Activated CD4-positive, alpha-beta T cell treated with anti-CD3 and anti-CD28 coated beads, Interleukin-2, amount 50 U/mL, for 48 hours (primary cell): Measurements from ENCODE around the gene OSBPL10.
A peak's percentile ranks its signal among the peaks of the same experiment; 100 is the strongest.

Experiments used
- DNase-seq, 2 experiments: peaks; one replicate each; pipeline ENCODE4 v3.0.0-alpha.2; 2020

OSBPL10 gene

DNA sequence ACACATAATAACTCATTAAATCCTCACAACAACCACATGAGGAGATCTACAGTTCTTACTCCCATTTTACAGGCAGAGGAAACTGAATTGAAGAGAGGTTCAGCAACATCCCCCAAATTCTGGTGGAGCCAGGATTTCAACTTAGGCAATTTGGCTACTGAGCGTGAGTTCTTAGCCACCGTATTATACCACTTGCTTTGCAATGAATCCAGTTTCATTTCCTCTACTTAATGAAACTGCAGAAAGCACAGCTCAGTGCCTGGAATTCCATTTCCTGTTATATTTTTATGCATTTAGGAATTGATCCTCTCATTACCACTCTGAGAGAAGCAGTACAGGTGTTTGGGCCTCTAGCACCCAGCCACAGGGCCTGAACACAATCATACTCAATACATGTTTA, 4.8 kb upstream of the OSBPL10 start:
- no peak for DNase-seq

DNA sequence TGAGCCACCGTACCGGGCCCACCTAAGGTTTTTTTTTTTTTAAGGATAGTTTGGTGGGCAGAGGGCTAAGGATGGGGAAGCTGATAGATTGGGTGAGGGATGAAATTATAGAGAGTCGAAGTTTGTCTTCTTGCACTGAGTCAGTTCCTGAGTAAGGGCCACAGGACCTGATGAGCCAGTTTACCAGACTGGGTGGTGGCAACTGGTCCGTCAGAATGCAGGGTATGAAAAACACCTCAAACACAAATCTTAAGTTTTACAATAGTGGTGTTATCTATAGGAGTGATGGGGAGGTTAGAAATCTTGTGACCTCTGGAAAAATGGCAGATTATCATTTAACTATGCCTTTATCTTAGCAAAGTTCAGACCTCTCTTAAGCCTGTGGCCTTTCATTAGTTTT, 3.3 kb upstream of the OSBPL10 start:
- no peak for DNase-seq

DNA sequence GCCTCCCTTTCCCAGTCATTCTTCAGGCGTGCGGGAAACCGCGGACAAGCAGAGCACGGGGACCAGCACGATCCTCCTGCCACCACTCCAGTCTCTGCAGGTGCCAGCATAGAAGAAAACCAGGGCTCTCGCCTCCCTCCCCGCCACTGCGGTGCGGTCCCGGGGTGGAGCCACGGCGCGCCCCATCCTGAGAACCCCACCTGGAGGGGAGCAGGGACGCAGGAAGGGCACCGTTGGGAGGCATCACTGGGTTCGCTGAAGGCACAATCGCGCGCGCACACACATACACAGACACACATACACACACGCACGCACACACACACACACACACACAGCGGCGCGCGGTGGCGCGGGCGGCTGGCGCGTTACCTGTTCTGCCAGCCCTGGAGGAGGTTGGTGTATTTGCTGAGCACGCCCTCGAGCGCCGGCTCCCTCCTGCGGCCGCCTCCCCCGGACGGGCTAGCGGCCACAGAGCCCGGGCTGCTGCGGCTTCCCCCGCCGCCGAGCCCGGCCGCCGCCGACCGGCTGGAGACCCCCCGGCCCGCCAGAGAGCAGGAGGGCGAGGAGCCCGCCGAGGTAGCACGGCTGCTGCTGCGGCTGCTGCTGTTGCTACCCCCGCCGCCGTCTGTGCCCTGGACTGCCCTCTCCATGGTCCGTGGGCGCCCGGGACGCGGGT, 394 bp downstream of the OSBPL10 start:
- peak; percentile 50 to 54 for DNase-seq

DNA sequence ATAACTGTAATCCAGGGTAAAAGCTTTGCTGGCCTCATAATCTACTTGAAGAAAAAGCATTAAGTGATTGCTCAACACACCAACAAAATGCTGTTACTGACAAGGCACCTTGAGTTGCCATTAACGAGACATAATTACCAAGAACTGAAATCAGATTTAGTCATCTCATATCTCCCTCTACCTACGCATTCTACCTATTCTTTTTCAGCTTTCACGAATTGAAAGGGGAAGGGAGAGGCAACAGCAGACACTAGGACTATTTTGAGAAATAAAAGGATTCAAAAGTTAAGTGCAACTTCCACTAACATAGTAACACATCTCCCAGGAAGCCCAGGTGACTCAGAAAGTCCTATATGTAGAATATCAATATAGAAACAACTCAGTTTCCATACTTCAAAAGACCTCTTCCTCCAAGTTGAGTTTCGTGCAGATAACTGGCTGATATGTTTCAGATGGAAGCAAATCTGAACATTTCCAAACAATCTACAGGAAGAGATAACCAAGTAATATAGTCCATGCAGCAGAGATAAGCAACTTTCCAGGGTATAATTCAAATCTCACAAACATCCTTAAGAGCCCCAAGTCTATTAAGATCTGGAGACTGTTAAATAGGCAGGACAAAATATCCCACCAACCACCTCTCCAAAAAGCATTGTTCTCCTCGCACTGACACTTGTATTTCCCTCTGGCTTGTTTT, 1.9 kb downstream of the OSBPL10 start:
- no peak for DNase-seq

DNA sequence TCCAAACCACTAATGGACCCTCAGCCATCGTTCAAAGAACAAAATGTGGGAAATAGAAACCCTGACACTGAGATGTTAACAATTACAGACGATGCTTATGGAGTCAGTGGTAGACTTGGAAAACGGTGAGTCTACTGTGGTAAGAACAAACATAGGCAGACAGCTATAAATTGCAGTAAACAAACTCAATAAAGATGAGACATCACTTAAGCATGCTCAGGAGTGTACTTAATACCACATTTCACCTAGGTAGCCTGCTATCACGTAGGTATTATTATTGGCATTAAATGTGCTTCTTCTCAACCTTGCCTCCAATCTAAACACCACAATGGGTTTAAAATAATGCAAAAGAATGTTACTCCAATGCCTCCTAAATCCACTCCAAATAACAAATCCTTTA, 2.5 kb downstream of the OSBPL10 start:
- no peak for DNase-seq

DNA sequence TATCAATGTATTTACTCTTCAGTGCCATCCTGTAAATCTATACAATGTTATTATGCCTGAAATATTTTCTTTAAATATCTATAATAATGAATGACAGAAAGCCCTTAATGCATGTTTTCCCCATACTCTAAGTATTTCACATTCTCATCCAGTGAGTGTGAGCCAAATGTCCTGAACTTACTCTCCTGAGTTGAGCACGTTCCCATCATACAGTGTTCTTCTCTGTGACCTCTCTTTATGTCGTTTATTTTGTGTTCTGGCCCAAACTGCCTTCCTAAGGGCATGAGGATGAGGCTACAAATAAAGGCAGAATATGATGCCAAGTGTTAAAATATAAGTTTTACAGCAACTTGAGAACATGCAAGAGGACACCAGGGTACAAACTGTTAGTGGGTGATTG, 3.3 kb downstream of the OSBPL10 start:
- no peak for DNase-seq

DNA sequence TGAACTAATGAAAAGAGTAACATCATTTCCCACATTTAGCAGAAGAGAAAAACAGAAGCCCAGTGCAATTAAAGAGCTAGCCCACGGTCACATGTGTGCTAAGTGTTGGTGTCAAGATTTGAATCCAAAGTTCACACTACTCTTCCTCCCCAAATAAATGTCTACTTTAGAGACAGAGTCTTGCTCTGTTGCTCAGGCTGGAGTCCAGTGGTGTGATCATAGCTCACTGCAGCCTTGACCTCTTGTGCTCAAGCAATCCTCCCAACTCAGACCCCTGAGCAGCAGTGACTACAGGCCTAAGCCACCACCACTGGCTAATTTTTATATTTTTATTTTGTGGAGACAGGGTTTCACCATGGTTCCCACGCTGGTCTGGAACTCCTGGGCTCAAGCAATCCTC, 4.8 kb downstream of the OSBPL10 start:
- DNase-seq = no peak

DNA sequence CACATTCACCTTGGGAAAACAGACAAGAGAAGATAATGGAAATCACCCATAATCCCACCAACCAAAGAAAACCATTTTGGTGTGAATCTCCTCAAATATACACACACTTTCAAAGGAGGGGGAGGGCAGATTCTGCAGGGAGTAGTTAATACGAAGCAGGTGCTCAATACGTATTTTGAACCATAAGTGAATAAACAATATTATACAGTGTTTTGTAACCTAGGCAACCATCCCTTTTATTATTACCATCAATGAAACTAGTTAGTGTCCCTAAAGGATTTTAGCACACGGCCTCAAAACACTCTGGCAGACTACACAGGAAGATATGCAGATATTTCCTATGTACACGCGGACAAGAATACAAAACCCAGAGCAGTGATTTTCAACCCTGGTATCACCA, 6.1 kb downstream of the OSBPL10 start:
- no peak for DNase-seq

DNA sequence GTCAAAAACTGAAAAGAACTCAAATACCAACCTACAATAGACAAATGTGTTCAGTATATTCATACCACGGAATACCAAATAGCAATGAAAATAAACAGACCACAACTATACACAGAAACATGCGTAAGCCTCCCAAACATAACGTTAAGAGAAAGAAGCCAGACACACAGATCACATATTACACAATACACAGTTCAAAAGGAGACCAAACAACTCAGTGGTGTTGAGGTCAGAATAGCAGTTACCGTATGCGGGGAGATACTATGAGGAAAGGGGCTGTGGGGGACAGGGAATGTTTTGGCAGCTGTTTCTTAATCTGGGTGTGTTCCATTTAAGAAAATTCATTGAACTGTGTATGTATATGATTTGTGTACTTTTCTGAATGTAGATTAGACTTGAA, 6.6 kb downstream of the OSBPL10 start:
- no peak for DNase-seq

DNA sequence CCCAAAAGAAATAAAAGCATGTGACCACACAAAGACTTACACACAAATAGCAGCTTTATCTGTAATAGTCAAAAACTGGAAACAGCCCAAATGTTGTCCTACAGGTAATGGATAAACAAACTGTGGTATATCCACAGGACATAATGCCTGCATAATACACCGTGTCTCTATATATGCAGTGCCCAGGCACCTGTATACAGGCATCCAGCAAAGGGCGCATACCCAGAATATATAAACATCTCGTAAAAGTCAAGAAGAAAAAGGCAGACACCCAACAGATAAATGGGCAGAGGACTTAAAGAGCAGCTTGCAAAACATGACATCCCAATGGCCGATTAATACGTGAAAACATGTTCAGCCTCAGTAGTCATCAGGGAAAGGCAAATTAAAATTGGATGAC, 7.2 kb downstream of the OSBPL10 start:
- DNase-seq = no peak

DNA sequence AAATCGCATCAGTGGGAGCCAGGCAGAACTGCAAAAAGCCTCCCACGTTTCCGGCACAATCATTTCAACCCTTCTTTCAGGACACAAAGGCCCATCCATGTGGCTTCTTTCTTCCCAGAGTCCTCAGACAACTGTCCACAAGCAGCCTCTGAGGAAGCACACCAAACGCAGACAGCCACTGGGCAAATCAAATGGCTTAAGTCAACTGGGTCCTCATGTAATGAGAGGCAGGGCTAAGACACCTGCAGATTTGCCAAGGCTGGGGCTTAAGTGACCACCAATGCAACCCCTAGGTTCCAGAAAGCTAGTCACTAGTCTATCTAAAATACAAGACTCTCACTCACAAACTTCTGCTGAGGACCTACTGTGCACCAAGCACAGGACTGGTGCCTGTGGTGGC, 8.0 kb downstream of the OSBPL10 start:
- DNase-seq = no peak

DNA sequence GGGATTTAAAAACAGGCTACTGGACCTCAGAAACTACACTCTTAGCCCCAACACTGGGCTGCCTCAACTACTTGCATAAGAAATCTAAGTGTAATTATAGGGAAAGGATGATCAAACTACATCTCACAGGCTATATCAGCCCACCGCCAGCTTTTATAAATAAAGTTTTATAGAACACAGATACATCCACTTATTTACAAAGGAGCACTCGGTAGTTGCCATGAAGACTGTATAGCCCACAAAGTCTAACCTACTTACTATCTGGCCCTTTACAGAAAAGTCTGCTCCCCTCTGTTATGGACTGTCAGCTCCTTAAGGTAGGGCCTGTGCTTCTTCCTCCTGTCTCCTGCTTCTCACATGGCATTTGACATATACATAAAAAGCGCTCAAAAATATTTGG, 9.5 kb downstream of the OSBPL10 start:
- DNase-seq = no peak

DNA sequence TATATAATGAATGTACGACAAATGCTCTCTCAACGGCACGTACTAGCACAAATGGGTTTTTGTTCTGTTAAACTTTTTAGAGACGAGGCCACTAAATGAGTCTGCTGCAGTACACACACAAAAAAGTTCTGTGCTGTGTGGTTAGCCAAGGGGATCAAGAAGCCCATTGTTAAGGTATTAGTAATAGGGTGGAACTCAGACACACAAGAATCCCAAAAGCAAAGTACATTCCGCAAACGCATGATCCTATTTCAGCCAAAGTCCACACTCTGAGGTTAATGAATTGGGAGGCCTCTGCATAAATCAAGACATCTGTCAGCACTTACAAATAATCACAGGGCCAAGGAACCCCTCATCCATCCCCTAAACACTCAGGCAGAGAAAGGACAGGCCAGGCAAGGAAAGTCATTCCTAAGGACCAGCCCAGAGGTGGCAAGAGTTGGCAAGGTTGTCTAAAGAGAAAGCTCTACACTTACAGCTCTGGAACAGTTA, 12.1 kb downstream of the OSBPL10 start:
- no peak for DNase-seq

DNA sequence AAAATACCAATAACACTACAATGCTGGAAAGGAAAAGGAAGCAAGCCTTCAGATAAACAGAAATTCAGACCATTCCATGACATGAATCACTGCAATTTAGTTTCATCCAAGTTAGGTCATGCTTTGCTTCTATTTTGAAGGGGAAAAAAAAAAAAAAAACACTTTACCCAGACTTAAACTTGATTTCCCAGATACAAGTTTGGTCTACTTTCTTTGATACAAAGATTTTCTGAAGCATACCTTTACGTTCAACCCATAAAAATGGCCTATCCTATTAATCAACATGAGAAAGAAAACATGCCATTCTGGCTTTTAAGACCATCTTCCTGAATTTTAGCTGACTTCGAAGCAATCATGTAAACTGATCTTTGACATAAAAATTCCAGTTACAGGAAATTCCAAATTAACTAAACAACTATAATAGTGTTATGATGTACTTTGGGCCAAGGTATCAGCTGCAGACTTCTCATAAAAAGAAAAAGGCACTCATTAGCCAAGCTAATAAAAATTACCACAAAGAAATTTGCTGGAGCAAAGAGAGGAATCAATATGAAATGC, 12.6 kb downstream of the OSBPL10 start:
- no peak for DNase-seq

DNA sequence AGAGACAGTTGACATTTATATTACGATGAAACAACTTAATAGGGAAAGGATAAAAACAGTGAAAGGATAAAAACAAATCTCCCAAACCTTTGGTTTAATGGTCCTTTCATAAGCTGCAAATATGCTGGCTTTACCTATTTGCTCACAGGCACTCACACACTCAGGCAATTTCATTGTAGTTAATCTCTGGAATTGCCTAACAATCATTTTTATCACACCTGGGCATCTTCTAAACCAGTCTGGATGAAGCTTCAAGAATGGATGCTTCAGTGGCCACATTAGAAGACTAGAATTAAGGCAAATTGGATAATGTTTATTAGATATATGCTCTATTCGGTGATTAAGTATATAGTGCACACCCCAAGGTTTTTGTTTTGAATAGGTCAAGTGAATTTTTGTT, 13.5 kb downstream of the OSBPL10 start:
- no peak for DNase-seq

DNA sequence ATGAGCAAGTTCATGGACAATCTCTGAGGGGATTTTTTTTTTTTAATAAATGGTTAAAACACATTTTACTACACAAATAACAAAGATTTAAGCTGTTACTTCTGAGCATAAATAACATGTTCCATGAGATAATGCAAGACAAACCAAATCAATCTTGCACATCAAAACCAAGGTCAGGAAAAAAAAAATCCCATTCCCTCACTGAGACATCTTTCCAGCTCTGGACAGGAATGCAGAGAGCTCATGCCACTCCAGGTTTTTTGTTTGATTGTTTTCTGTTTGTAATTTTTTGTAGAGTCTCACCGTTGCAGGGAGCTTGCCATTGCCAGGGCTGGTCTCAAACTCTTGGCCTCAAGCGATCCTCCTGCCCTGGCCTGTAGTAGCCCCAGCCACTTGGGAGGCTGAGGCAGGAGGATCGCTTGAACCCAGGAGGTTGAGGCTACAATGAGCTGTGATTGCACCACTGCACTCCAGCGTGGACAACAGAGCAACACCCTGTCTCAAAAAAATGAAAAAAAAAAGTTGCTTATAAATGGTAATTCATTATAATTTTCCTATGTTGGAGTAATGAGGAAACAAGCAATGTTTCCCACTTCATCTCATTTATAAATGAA, 14.0 kb downstream of the OSBPL10 start:
- no peak for DNase-seq

DNA sequence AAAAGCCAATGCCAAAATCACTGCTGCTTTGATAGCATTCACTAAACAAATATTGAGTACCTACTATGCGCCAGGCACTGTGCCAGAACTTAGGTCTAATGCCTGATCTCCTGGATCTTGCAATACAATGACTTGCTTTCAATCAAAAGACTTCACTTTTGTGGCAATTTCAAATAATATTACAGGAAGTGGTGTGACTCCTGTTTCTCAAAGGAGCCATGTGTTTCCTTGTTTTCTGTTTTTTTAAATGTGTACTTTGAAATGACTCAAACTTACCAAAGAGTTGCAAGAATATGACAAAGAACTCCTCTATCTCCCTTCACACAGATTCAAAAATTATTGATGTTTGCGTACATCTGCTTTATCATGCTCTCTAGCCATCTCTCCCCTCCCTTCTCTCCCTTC, 18.3 kb downstream of the OSBPL10 start:
- no peak for DNase-seq

DNA sequence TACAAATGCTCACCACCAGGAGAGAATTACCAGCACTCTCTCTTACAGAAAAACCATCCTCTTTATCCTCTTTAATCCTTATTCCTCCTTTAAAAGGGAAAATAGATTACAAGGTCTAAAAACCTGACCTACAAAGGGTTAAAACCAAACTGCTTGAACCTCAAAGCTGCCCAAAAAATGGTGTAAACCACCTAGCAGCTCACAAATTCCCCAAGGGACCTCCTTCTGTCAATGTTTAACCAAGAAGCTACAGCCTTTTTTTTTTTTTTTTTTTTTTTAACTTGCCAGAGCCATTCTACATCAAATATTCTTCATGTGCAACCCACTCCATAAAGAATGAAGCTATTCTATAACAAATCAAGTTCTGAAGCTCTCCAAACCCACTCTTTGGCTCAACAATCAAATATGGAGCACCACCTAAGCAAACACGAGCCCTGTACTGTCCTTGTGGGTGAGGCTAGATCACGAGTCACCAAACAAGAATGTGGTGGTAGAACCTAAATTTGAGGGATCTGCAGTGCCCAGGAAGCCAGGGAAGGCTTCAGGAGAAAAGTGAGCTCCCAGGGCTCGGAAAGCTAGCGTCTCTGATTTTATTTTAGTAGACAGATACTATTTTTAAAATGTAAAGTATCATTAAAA, 20.1 kb downstream of the OSBPL10 start:
- DNase-seq = no peak

DNA sequence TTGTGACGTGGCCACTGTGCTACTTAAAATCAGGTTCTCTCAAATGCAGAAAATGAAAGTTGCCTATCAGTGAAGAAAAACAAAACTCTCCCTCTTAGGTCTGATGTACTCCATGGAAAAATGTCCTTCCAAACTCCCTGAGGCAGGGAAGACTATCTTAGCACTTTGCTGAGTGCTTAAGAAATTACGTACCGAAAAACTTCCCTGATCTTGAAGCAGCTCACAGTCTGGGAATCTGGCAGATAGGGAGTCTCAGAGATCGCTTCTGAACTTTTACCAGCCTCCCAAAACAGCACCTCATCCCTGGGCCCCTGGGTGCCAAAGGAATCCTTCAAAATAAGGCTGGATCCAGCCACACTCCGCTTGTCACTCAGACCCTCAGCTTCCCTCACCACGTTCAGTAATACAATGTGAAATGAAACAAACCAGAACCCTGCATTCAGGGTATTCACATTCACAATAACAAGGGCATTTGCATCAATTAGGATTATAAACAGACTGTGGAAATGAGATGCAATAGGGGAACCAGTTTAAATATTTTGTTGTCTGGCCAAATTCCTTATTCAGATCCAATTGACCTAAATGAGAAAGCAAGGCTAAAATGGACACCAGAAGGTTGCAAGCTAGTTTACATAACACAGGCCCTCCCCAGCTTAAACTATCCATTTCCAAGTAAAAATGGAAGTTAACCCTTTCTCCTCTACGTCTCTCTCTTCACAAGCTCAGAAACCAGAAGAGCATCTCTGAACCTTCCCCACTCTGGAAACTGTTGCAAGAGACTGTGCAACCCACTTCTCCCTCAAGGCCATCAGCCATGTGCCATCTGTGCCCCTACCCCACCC, 20.9 kb downstream of the OSBPL10 start:
- DNase-seq = no peak

DNA sequence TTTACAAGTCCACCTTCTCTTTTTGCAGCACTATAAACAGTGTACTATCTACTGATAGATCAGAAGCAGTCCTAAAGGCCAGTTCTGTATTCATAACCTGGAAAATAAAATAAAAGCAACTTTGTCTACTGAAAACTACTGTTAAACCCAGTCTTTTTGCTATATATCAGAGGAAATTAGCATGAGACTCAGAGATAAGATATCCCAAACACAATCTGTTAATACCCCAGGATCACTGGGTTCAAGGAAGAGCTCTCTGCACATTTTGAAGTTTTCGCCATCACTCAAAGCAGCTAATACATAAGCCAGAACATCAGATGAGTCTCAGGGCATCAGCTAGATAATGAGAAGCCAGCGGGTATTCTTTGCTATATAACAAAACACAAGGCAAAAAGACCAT, 21.8 kb downstream of the OSBPL10 start:
- DNase-seq = no peak

DNA sequence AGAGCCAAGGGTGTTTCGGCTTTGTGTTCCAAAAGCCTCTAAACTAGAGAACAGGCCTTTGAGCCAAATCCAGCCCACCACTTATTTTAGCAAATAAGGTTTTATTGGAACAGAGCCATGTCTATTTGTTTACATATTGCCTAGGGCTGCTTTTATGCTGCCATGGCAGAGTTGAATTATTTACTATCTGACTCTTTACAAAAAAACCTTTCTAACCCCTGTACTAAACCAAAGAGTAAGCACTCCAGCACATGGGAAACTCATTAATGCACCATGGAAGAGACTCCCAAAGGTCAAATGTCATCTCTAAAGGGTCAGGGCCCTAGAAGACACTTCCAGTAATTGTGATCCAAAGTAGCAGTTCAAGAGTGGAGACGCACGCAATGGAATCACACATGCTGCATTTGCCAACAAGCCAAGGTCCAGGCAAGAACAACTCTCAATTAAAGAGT, 22.3 kb downstream of the OSBPL10 start:
- DNase-seq = no peak

DNA sequence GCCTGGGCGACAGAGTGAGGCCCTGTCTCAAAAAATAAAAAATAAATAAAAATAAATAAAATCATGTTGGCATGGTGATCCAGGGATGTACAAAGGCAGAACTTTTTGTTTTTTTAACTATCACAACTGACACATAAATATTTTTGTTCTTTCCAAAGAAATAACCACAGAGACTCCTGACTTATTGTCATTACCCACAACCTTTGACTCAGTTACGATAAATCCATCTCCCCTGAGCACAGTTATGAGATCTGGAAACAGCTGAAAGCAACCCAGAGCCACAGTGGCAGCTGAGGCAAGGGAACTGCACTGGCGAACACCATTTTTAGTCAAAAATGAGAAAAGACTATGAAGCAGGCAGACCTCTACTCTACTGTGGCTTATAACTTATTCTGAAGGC, 24.0 kb downstream of the OSBPL10 start:
- DNase-seq = no peak

DNA sequence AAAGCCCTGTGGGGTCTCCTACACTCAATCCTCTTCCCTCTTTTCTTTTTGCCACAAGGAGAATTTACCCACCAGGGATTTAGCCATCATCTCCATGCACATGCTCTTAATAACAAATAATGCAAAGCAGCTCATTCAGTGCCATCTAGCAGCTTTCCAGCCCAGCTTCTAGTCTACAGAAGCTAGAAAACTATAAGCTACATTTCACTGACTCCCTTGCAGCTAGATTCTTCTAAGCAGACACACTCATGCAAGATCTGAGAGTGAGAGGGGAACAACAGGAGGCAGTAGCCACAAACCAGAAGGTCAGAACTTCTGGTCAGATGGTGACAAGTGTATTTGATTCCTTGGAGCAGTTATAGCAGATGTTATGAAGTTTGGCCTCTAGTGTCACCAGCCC, 25.5 kb downstream of the OSBPL10 start:
- no peak for DNase-seq
